ENCODE data around the gene TAF15. TPM values are rescaled to one million over a fixed set of nuclear protein-coding genes. Genes with fewer than 3 reads are reported as not detected.

The TAF15 gene
- total RNA-seq, 4 donors from 2014 or later: 48.7 to 111 (median 66.7) TPM

- intact Hi-C loops (cut with DNase I): no loop called here
- H3K4me3 ChIP-seq: no peak overlapping the region
- TF ChIP-seq CTCF (IDR thresholded peaks at IDR 0.05) (no peak), POLR2A (IDR thresholded peaks at IDR 0.05) (no peak)
- 26 to 35% methylated on average over 4 to 6 of the region's 10 CpGs for WGBS, 2 donors
- peaks cover 0 to 28% (median 0%) of the 10 kb centered on the region in 3 donors for H3K36me3 ChIP-seq
- peaks cover 20 to 65% (median 56%) of the 10 kb centered on the region in 3 donors for H3K4me1 ChIP-seq
- H3K27me3 ChIP-seq: peaks cover 0 to 2% (median 0%) of the 10 kb centered on the region in 4 donors
- no peak for DNase-seq
- H3K9me3 ChIP-seq: no peaks in the 10 kb centered on the region
- H3K27ac ChIP-seq: peak overlapping the region; percentile 70 to 86 (median 82)
These were observed 35.4 kb upstream of the TAF15 start for GRCh38 chr17:35773679-35774425.

GRCh38 chr17:35774499-35774898 lies 34.8 kb upstream of the TAF15 start:
- TF ChIP-seq CTCF (IDR thresholded peaks at IDR 0.05): peak in 1 of 6 experiments; percentile 7
- TF ChIP-seq POLR2A (IDR thresholded peaks at IDR 0.05): peak in 2 of 4 donors; percentile 43 to 48
- H3K9me3 ChIP-seq: no peaks in the 10 kb centered on the region
- peak overlapping the region; percentile 70 to 86 (median 82) for H3K27ac ChIP-seq
- intact Hi-C loops (cut with DNase I): no loop called here
- 38 to 42% methylated on average over 3 to 4 of the region's 5 CpGs for WGBS, 2 donors
- H3K4me3 ChIP-seq: peak overlapping the region in 2 of 4 donors; percentile 12 to 24
- DNase-seq: no peak
- peaks cover 0 to 2% (median 0%) of the 10 kb centered on the region in 4 donors for H3K27me3 ChIP-seq
- peaks cover 20 to 69% (median 59%) of the 10 kb centered on the region in 3 donors for H3K4me1 ChIP-seq
- H3K36me3 ChIP-seq: peaks cover 0 to 34% (median 0%) of the 10 kb centered on the region in 3 donors

DNA sequence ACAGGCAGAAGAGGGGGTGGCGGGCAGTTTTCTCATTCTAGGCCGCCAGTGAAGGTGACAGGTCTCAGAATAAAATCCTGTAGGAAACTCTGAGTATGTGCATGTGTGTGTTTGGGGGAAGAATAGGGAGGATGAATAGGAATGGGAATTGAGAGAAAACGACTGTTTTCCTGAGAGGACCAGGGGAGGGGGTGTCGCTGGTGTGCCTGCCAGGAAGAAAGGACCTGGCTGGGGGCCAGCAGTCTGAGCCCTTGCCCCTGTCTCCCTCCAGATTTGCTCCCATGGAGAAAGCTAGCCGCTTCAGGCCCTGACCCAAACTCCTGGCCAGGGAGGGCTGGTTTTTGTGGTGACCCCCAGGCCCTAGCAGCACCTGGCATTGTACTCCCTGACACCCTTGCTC lies 34.2 kb upstream of the TAF15 start:
- Histone ChIP-seq H3K27me3 (peaks cover 0 to 2% (median 0%) of the 10 kb centered on the region in 4 donors), H3K9me3 (no peaks in the 10 kb centered on the region), H3K4me3 (peak overlapping the region in 2 of 4 donors; percentile 12 to 24), H3K27ac (peak overlapping the region; percentile 70 to 86 (median 82)), H3K4me1 (peaks cover 20 to 69% (median 59%) of the 10 kb centered on the region in 3 donors), H3K36me3 (peaks cover 0 to 38% (median 0%) of the 10 kb centered on the region in 3 donors)
- no peak for DNase-seq
- intact Hi-C loops (cut with DNase I): no loop called here
- TF ChIP-seq POLR2A (IDR thresholded peaks at IDR 0.05): no peak
- no peak for TF ChIP-seq CTCF (IDR thresholded peaks at IDR 0.05)
- 24 to 54% methylated on average over 4 to 5 of the region's 5 CpGs for WGBS, 2 donors

GRCh38 chr17:35775583-35775982 lies 33.7 kb upstream of the TAF15 start:
- WGBS, 2 donors: 40 to 48% methylated on average over 4 to 6 of the region's 6 CpGs
- intact Hi-C loops (cut with DNase I): no loop called here
- DNase-seq: no peak
- Histone ChIP-seq H3K4me1 (peaks cover 20 to 69% (median 59%) of the 10 kb centered on the region in 3 donors), H3K27ac (peak overlapping the region; percentile 70 to 86 (median 82)), H3K27me3 (peaks cover 0 to 2% (median 0%) of the 10 kb centered on the region in 4 donors), H3K4me3 (peak overlapping the region in 1 of 4 donors; percentile 24), H3K9me3 (no peaks in the 10 kb centered on the region), H3K36me3 (peaks cover 0 to 44% (median 0%) of the 10 kb centered on the region in 3 donors)
- no peak for TF ChIP-seq CTCF (IDR thresholded peaks at IDR 0.05)
- TF ChIP-seq POLR2A (IDR thresholded peaks at IDR 0.05): no peak

GRCh38 chr17:35778641-35779196 lies 30.6 kb upstream of the TAF15 start:
- peaks cover 26 to 75% (median 56%) of the 10 kb centered on the region in 3 donors for H3K4me1 ChIP-seq
- no peak for TF ChIP-seq POLR2A (IDR thresholded peaks at IDR 0.05)
- no peak for TF ChIP-seq CTCF (IDR thresholded peaks at IDR 0.05)
- WGBS, 2 donors: 54 to 78% methylated on average over 4 to 7 of the region's 16 CpGs
- no peaks in the 10 kb centered on the region for H3K27me3 ChIP-seq
- H3K9me3 ChIP-seq: no peaks in the 10 kb centered on the region
- H3K27ac ChIP-seq: peak overlapping the region; percentile 53 to 83 (median 82)
- H3K36me3 ChIP-seq: peaks cover 0 to 36% (median 0%) of the 10 kb centered on the region in 3 donors
- intact Hi-C loops (cut with DNase I): no loop called here
- no peak for DNase-seq
- H3K4me3 ChIP-seq: no peak overlapping the region
